H1 (cell line): ENCODE data around the gene FAM107A. TPM values are rescaled to one million over a fixed set of nuclear protein-coding genes. Genes with fewer than 3 reads are reported as not detected.

Source experiments
- BACH1 ChIP-seq: IDR thresholded peaks from 2 replicates; pipeline ENCODE4 v1.6.1; 2012; ENCODE audit warnings: low read length, improper control_type of control experiment
- RAD21 ChIP-seq, 2 experiments: IDR thresholded peaks in 1 of 2; conservative IDR thresholded peaks in 1 of 2; 2 replicates each; pipeline ENCODE4 v1.6.1; 2011; ENCODE audit warnings: low read depth in 2 of 2, low read length in 2 of 2, improper control_type of control experiment in 1 of 2, inconsistent platforms in 1 of 2, mild to moderate bottlenecking in 1 of 2, moderate library complexity in 1 of 2
- polyA plus RNA-seq, 7 experiments: library from polyadenylated mRNA; depleted of rRNA in 3 of 7; stranded (reverse) in 5 of 7; unstranded in 2 of 7; fragments of >200 nt in 5 of 7; fragments of 200-250 nt in 2 of 7; gene quantifications; 1 replicate in 5 of 7; 2 replicates in 1 of 7; 4 replicates in 1 of 7; pipeline versions ENCODE4 v1.2.1 to v1.2.3, GENCODE V29; 2011 to 2013; ENCODE audit warnings: missing spikeins in 2 of 7, mixed read lengths in 2 of 7
- total RNA-seq: library from RNA; stranded (reverse); fragmentation: NEBNext Ultra II Directional; extraction: Animal tissue kit (Norgen Biotek cat#: 25700); gene quantifications from 2 replicates; pipeline ENCODE4 v1.2.1, GENCODE V29; 2021
- TF ChIP-seq, protein P1 (sequence below): fragments of 300-600 bp; sonication (generic); IDR thresholded peaks from 2 replicates; pipeline ENCODE4 v1.7.1; 2012; ENCODE audit warnings: low read length, moderate library complexity, mild to moderate bottlenecking, inconsistent platforms; ENCODE audit not compliant: insufficient replicate concordance

The FAM107A gene
- total and polyA plus RNA-seq, 2 of the 8 experiments (the other 6 are each of a cell fraction or from before 2014, with no cell fraction given): 0.51 to 0.65 TPM

DNA sequence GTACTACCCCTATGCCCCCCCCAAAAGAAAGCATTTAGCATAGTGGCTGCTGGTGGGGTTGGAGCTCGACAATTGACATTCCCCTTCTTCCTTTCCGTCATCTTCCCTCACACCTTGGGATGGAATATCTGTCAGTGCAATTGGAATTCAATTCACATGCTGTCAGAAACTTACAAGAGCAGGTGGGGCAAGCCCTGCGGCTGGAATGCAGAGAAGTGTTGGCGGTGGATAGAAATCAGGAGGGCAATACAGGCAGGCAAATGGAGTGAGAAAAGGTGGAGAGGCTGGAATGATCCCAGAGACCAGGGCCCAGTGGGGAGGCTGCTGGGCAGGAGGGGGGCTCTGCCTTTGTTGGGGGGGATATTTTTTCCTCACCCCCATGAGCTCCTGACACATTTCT lies 45.2 kb upstream of the FAM107A start (continued):
- TF ChIP-seq, protein P1, sequence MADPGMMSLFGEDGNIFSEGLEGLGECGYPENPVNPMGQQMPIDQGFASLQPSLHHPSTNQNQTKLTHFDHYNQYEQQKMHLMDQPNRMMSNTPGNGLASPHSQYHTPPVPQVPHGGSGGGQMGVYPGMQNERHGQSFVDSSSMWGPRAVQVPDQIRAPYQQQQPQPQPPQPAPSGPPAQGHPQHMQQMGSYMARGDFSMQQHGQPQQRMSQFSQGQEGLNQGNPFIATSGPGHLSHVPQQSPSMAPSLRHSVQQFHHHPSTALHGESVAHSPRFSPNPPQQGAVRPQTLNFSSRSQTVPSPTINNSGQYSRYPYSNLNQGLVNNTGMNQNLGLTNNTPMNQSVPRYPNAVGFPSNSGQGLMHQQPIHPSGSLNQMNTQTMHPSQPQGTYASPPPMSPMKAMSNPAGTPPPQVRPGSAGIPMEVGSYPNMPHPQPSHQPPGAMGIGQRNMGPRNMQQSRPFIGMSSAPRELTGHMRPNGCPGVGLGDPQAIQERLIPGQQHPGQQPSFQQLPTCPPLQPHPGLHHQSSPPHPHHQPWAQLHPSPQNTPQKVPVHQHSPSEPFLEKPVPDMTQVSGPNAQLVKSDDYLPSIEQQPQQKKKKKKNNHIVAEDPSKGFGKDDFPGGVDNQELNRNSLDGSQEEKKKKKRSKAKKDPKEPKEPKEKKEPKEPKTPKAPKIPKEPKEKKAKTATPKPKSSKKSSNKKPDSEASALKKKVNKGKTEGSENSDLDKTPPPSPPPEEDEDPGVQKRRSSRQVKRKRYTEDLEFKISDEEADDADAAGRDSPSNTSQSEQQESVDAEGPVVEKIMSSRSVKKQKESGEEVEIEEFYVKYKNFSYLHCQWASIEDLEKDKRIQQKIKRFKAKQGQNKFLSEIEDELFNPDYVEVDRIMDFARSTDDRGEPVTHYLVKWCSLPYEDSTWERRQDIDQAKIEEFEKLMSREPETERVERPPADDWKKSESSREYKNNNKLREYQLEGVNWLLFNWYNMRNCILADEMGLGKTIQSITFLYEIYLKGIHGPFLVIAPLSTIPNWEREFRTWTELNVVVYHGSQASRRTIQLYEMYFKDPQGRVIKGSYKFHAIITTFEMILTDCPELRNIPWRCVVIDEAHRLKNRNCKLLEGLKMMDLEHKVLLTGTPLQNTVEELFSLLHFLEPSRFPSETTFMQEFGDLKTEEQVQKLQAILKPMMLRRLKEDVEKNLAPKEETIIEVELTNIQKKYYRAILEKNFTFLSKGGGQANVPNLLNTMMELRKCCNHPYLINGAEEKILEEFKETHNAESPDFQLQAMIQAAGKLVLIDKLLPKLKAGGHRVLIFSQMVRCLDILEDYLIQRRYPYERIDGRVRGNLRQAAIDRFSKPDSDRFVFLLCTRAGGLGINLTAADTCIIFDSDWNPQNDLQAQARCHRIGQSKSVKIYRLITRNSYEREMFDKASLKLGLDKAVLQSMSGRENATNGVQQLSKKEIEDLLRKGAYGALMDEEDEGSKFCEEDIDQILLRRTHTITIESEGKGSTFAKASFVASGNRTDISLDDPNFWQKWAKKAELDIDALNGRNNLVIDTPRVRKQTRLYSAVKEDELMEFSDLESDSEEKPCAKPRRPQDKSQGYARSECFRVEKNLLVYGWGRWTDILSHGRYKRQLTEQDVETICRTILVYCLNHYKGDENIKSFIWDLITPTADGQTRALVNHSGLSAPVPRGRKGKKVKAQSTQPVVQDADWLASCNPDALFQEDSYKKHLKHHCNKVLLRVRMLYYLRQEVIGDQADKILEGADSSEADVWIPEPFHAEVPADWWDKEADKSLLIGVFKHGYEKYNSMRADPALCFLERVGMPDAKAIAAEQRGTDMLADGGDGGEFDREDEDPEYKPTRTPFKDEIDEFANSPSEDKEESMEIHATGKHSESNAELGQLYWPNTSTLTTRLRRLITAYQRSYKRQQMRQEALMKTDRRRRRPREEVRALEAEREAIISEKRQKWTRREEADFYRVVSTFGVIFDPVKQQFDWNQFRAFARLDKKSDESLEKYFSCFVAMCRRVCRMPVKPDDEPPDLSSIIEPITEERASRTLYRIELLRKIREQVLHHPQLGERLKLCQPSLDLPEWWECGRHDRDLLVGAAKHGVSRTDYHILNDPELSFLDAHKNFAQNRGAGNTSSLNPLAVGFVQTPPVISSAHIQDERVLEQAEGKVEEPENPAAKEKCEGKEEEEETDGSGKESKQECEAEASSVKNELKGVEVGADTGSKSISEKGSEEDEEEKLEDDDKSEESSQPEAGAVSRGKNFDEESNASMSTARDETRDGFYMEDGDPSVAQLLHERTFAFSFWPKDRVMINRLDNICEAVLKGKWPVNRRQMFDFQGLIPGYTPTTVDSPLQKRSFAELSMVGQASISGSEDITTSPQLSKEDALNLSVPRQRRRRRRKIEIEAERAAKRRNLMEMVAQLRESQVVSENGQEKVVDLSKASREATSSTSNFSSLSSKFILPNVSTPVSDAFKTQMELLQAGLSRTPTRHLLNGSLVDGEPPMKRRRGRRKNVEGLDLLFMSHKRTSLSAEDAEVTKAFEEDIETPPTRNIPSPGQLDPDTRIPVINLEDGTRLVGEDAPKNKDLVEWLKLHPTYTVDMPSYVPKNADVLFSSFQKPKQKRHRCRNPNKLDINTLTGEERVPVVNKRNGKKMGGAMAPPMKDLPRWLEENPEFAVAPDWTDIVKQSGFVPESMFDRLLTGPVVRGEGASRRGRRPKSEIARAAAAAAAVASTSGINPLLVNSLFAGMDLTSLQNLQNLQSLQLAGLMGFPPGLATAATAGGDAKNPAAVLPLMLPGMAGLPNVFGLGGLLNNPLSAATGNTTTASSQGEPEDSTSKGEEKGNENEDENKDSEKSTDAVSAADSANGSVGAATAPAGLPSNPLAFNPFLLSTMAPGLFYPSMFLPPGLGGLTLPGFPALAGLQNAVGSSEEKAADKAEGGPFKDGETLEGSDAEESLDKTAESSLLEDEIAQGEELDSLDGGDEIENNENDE: no peak
- TF ChIP-seq BACH1 (no peak), RAD21 (IDR thresholded peaks at IDR 0.05 in 1 of 2, conservative IDR thresholded peaks at IDR 0.05 in 1 of 2; ENCODE audit: low read depth in 2 of 2, low read length in 2 of 2) (no peak)
